Spinal cord (tissue), 10 donors: ENCODE results near the gene CYFIP1. TPM values are rescaled to one million over a fixed set of nuclear protein-coding genes. Genes with fewer than 3 reads are reported as not detected.
A peak's percentile ranks its signal among the peaks of the same experiment; 100 is the strongest.

ENCODE experiments used
- DNase-seq, 6 donors: peaks; one replicate each; pipeline versions ENCODE4 v3.0.0 to v3.0.0-alpha.2; 2013 to 2015; ENCODE audit warnings: low spot score in 6 of 6, low read depth in 4 of 6
- H3K27ac ChIP-seq: one replicate; pipeline ENCODE4 v1.5.1; 2013; ENCODE audit warnings: low read depth, low read length, control low read depth
- H3K27me3 ChIP-seq: one replicate; pipeline ENCODE4 v1.6.1; 2013; ENCODE audit warnings: low read length; ENCODE audit not compliant: control insufficient read depth, insufficient read depth
- H3K36me3 ChIP-seq: one replicate; pipeline ENCODE4 v1.6.1; 2013; ENCODE audit warnings: low read length; ENCODE audit not compliant: control insufficient read depth, insufficient read depth
- H3K4me1 ChIP-seq: one replicate; pipeline ENCODE4 v1.6.1; 2013; ENCODE audit warnings: low read length; ENCODE audit not compliant: control insufficient read depth, insufficient read depth
- H3K4me3 ChIP-seq: one replicate; pipeline ENCODE4 v1.5.1; 2013; ENCODE audit warnings: low read depth, low read length, control low read depth
- H3K9me3 ChIP-seq: one replicate; pipeline ENCODE4 v1.6.1; 2013; ENCODE audit warnings: low read length; ENCODE audit not compliant: control insufficient read depth, insufficient read depth
- WGBS: methylation state at CpG from one replicate; pipeline ENCODE4 v1.1.5; 2013; ENCODE audit warnings: missing lambda C conversion rate; ENCODE audit not compliant: insufficient coverage; 5-methylcytosine and 5-hydroxymethylcytosine counted together
- polyA plus RNA-seq, 2 donors: library from polyadenylated mRNA; unstranded; fragments of 120-200 nt; gene quantifications; one replicate each; pipeline ENCODE4 v1.2.1, GENCODE V29; 2013; ENCODE audit not compliant: insufficient read length in 2 of 2
- total RNA-seq, 2 donors: library from RNA; depleted of rRNA in 1 of 2; stranded (reverse); fragments of 120-200 nt in 1 of 2; fragments of >200 nt in 1 of 2; gene quantifications; one replicate each; pipeline versions ENCODE4 v1.2.3 to v1.2.4, GENCODE V29; 2013 to 2014
- donor health status: healthy.

Gene CYFIP1
- total and polyA plus RNA-seq, 4 donors: 81.4 to 98.9 (median 88.7) TPM

DNA sequence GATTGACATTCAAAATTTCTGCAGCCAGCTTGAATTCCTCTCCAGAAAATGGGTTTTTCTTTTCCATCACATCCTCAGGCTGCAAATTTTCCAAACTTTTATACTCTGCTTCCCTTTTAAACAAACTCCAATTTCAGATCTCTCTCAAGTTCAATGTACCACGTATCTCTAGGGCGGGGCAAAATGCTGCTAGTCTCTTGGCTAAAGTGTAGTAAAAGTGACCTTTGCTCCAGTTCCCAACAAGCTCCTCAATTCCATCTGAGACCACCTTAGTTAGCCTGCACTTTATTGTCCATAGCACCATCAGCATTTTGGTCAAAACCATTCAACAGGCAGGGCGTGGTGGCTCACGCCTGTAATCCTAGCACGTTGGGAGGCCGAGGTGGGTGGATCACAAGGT lies 95.0 kb downstream of the CYFIP1 start:
- Histone ChIP-seq H3K27ac (no peak overlapping the region), H3K9me3 (no peaks in the 10 kb centered on the region), H3K36me3 (peaks cover 45% of the 10 kb centered on the region), H3K4me3 (no peak overlapping the region), H3K4me1 (no peaks in the 10 kb centered on the region), H3K27me3 (no peaks in the 10 kb centered on the region)
- DNase-seq: no peak
- no CpG with 5 or more reads among the region's 6 CpGs for WGBS

GRCh38 chr15:22884344-22884743 lies 95.8 kb downstream of the CYFIP1 start:
- H3K9me3 ChIP-seq: no peaks in the 10 kb centered on the region
- no peaks in the 10 kb centered on the region for H3K27me3 ChIP-seq
- no peak for DNase-seq
- no peak overlapping the region for H3K4me3 ChIP-seq
- peaks cover 47% of the 10 kb centered on the region for H3K36me3 ChIP-seq
- no peak overlapping the region for H3K27ac ChIP-seq
- 89% methylated on average over 1 of the region's 1 CpG for WGBS
- H3K4me1 ChIP-seq: no peaks in the 10 kb centered on the region

- H3K27ac ChIP-seq: no peak overlapping the region
- H3K4me3 ChIP-seq: no peak overlapping the region
- H3K27me3 ChIP-seq: no peaks in the 10 kb centered on the region
- H3K9me3 ChIP-seq: no peaks in the 10 kb centered on the region
- H3K4me1 ChIP-seq: peaks cover under 1% of the 10 kb centered on the region
- peaks cover 50% of the 10 kb centered on the region for H3K36me3 ChIP-seq
- WGBS: 90% methylated on average over 2 of the region's 13 CpGs
- no peak for DNase-seq
These were observed 97.0 kb downstream of the CYFIP1 start for GRCh38 chr15:22883196-22883595.

GRCh38 chr15:22881739-22882440 lies 98.3 kb downstream of the CYFIP1 start:
- H3K27ac ChIP-seq: no peak overlapping the region
- DNase-seq: no peak
- peaks cover 7% of the 10 kb centered on the region for H3K4me1 ChIP-seq
- no peaks in the 10 kb centered on the region for H3K9me3 ChIP-seq
- 95% methylated on average over 22 of the region's 25 CpGs for WGBS
- peaks cover 50% of the 10 kb centered on the region for H3K36me3 ChIP-seq
- H3K27me3 ChIP-seq: no peaks in the 10 kb centered on the region
- no peak overlapping the region for H3K4me3 ChIP-seq

DNA sequence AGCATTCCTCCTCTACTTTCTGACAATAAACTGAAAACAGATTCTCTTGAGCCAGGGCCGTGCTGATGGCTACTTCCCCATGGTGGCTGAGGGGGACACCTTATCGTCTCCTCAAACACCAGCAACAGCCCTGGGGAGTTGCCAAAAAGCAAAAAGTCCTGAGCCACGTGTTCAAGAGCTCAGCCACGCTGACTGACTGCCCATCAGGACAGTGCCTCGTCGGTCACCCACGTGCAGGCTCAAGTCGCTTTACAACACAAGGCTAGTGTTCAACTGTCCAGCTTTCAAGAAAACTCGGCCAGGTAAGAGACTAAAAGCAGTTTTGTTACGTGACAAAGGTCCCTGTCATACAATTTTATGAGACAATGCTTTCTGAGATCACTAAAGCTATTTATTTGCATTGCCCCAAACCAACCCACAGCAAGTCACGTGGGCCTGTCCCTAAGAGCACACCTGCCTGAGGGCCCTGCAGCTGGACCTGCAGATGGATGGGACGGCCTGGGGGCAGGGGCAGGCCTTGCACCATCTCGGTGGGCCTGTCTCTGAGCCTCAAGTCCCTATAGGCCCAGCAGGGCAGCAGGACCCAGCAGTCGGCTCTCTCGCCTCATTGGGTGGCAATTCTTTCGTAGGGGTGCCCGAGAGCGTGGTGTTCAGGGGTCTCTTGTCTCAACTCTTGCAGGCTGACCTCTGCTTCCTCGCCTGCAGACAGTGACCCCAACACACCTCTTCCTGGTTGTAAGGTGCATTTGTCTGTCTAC lies 99.0 kb downstream of the CYFIP1 start:
- H3K36me3 ChIP-seq: peaks cover 50% of the 10 kb centered on the region

GRCh38 chr15:22880068-22880980 lies 99.8 kb downstream of the CYFIP1 start:
- Histone ChIP-seq H3K9me3 (no peaks in the 10 kb centered on the region), H3K4me1 (peaks cover 15% of the 10 kb centered on the region), H3K4me3 (no peak overlapping the region), H3K36me3 (peaks cover 50% of the 10 kb centered on the region), H3K27me3 (no peaks in the 10 kb centered on the region), H3K27ac (no peak overlapping the region)
- 95% methylated on average over 29 of the region's 33 CpGs for WGBS
- no peak for DNase-seq

More for the DNA sequence above, 99.0 kb downstream of the CYFIP1 start:
- Histone ChIP-seq H3K27ac (no peak overlapping the region), H3K27me3 (no peaks in the 10 kb centered on the region), H3K4me1 (peaks cover 10% of the 10 kb centered on the region), H3K9me3 (no peaks in the 10 kb centered on the region), H3K4me3 (no peak overlapping the region)
- WGBS: 93% methylated on average over 18 of the region's 19 CpGs
- DNase-seq: no peak

DNA sequence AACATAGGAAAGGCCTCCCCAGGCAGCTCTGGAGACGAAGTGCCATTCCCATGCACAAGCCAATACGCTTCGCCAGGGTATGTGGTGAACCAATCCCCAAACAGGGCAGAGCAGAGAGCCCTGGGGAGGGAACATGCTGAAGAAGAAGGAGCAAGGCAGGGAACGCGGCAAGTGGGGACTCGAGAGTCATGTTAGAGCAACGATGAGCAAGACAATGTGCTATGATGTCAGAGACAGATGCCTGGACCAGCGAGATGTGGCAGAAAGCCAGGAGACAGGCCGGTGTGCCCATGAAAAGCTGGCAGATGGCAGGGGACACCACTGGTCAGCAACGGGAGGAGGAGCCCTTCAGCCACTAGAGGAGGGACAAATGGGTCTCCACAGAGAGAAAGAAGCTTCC lies 102.1 kb downstream of the CYFIP1 start:
- H3K4me3 ChIP-seq: no peak overlapping the region
- DNase-seq: peak in 1 of 6 donors; percentile 28
- H3K9me3 ChIP-seq: no peaks in the 10 kb centered on the region
- no peaks in the 10 kb centered on the region for H3K27me3 ChIP-seq
- H3K36me3 ChIP-seq: peaks cover 66% of the 10 kb centered on the region
- H3K27ac ChIP-seq: no peak overlapping the region
- peaks cover 15% of the 10 kb centered on the region for H3K4me1 ChIP-seq
- WGBS: 55% methylated on average over 6 of the region's 10 CpGs

GRCh38 chr15:22877607-22878006 lies 102.6 kb downstream of the CYFIP1 start:
- Histone ChIP-seq H3K4me3 (no peak overlapping the region), H3K27me3 (no peaks in the 10 kb centered on the region), H3K9me3 (no peaks in the 10 kb centered on the region), H3K27ac (no peak overlapping the region), H3K4me1 (peaks cover 15% of the 10 kb centered on the region), H3K36me3 (peaks cover 66% of the 10 kb centered on the region)
- DNase-seq: no peak
- WGBS: 83% methylated on average over 8 of the region's 8 CpGs

GRCh38 chr15:22877117-22877516 lies 103.1 kb downstream of the CYFIP1 start:
- no peak for DNase-seq
- Histone ChIP-seq H3K36me3 (peaks cover 64% of the 10 kb centered on the region), H3K9me3 (no peaks in the 10 kb centered on the region), H3K4me1 (peaks cover 15% of the 10 kb centered on the region), H3K27me3 (no peaks in the 10 kb centered on the region), H3K4me3 (no peak overlapping the region), H3K27ac (no peak overlapping the region)
- 92% methylated on average over 3 of the region's 5 CpGs for WGBS
